ENCODE measurements around the gene EMCN.

GRCh38 chr4:100369871-100370270, 148.0 kb downstream of the EMCN start:
- TF ChIP-seq EP300 (IDR thresholded peaks at IDR 0.05) (no peak), NFE2L2 (conservative IDR thresholded peaks at IDR 0.05; ENCODE audit: low read length) (no peak), MYC (IDR thresholded peaks at IDR 0.05; ENCODE audit: borderline replicate concordance, low read length) (no peak), POLR2A (IDR thresholded peaks at IDR 0.05; ENCODE audit: low read length) (no peak), CTCF (IDR thresholded peaks at IDR 0.05) (no peak), RAD21 (conservative IDR thresholded peaks at IDR 0.05 in 1 of 2, IDR thresholded peaks at IDR 0.05 in 1 of 2) (no peak), CEBPB (IDR thresholded peaks at IDR 0.05) (no peak), POLR2AphosphoS2 (conservative IDR thresholded peaks at IDR 0.05; ENCODE audit: low read length) (no peak), MAX (IDR thresholded peaks at IDR 0.05) (no peak), USF2 (IDR thresholded peaks at IDR 0.05) (no peak), JUNB (IDR thresholded peaks at IDR 0.05) (no peak), REST (IDR thresholded peaks at IDR 0.05) (no peak), MAZ (IDR thresholded peaks at IDR 0.05; ENCODE audit: borderline replicate concordance, low read depth, low read length) (no peak)

All from A549 (cell line).